NCI-H1930 (cell line): ENCODE results near the gene RASGEF1B.
"Not testable (repeated sequence)": the region's sequence is repeated elsewhere in the genome, so short reads cannot be mapped to it uniquely, and the experiment has no call there.

Source experiments
- DNase-seq, 2 experiments: peaks; one replicate each; lab custom pipeline; 2025; lab: John Stamatoyannopoulos, UW

RASGEF1B gene

GRCh38 chr4:81498046-81498445 lies 26.3 kb upstream of the RASGEF1B start:
- DNase-seq: no peak

GRCh38 chr4:81495345-81495744 lies 23.6 kb upstream of the RASGEF1B start:
- no peak for DNase-seq

GRCh38 chr4:81494031-81494431 lies 22.3 kb upstream of the RASGEF1B start:
- no peak for DNase-seq

- no peak for DNase-seq
Measured at GRCh38 chr4:81492606-81493230, 21.0 kb upstream of the RASGEF1B start.

DNA sequence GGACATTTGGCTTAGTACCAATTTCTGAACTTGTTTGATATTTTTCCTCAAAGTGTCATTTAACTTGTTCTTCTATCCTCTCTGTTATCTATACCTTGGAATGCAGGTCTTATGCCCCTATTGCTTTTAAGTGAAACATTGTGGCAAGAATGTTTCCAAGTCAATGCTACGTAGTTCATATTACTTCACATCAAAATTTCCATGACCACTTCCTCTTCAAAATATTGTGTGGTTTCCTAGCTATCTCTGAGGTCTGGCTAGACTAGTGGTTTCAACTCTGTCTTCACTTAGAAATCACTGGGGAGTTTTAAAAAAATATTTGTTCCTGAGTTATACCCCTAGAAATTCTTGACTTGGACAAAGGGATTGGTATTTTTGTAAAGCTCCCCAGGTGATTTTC lies 20.2 kb upstream of the RASGEF1B start:
- no peak for DNase-seq

GRCh38 chr4:81490403-81491160 lies 18.9 kb upstream of the RASGEF1B start:
- no peak for DNase-seq

DNA sequence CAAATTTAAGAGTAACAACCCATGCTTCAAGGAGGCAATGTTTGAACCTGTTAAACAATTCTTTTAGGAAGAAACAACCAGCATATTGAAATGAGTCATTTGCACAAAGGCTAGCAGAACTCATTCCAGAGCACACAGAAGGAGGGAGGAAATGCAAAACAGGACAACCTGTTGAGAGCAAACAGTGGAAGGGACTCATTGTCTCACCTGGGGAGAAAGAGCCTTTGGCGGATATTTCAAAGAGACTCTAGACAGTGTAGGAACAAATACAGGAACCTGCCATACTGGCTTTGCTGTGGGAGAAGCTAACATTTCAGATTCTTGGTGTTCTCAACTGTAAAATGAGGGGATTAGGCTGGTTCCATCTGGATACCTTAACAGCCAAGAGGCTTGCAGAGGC lies 14.8 kb upstream of the RASGEF1B start:
- no peak for DNase-seq

DNA sequence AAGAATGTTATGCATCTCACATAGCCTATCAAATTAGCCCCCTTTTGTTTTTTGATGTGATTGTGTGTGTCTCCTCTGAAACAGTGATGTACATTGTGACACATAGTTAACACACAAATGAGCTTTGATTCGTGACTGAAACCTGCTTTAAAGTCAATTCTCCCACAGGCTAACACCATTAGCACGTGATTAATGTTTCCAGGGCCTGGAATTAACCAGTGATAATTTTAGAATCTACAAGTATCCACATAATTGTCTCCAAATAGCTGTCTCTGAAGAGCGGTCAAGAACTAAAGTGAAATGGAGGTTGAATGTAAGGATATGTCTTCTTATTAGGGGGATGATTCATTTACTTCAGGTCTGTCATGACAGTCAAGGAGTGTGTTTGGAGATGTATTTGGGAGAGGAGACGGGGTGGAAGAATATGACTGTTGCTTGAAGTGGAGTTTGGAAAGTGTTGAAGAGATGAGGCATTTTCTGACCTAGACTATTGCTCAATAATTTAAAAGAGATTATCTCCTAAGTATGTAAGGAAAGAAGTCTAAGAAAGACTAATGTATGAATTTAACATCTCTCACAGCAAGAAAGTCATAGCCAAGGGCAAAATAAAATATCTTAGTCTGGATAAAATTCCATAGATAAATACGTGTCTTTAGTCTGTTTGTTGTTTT lies 13.7 kb upstream of the RASGEF1B start:
- DNase-seq: no peak

- no peak for DNase-seq
Measured at GRCh38 chr4:81482326-81482725, 10.6 kb upstream of the RASGEF1B start.

- no peak for DNase-seq
Measured at GRCh38 chr4:81481151-81481550, 9.4 kb upstream of the RASGEF1B start.

DNA sequence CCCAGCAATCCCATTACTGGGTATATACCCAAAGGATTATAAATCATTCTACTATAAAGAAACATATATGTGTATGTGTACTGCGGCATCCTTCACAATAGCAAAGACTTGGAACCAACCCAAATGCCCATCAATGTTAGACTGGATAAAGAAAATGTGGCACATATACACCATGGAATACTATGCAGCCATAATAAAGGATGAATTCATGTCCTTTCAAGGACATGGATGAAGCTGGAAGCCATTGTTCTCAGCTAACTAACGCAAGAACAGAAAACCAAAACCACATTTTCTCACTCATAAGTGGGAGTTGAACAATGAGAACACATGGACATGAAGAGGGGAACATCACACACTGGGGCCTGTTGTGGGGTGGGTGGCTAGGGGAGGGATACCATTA lies 7.9 kb upstream of the RASGEF1B start:
- not testable (repeated sequence) for DNase-seq

DNA sequence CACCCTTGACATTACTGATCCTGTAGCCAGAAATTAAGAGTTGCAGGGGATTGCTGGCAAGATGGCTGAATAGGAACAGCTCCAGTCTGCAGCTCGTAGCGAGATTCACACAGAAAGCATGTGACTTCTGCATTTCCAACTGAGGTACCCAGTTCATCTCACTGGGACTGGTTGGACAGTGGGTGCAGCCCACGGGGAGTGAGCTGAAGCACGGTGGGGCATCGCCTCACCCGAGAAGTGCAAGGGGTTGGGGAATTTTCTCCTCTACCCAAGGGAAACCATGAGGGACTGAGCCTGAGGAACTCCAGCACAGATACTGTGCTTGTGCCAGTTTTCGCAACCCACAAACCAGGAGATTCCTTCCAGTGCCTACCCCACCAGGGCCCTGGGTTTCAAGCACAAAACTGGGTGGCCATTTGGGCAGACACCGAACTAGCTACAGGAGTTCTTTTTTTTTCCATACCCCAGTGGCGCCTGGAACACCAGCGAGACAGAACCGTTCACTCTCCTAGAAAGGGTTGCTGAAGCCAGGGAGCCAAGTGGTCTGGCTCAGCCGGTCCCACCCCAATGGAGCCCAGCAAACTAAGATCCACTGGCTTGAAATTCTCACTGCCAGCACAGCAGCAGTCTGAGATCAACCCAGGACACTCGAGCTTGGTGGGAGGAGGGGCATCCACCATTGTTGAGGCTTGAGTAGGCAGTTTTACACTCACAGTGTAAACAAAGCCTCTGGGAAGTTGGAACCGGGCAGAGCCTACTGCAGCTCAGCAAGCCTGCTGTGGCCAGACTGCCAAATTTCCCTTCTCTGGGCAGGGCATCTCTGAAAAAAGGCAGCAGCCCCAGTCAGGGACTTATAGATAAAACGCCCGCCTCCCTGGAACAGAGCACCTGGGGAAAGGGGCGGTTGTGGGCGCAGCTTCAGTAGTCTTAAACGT lies 1.9 kb upstream of the RASGEF1B start:
- DNase-seq: not testable (repeated sequence)

DNA sequence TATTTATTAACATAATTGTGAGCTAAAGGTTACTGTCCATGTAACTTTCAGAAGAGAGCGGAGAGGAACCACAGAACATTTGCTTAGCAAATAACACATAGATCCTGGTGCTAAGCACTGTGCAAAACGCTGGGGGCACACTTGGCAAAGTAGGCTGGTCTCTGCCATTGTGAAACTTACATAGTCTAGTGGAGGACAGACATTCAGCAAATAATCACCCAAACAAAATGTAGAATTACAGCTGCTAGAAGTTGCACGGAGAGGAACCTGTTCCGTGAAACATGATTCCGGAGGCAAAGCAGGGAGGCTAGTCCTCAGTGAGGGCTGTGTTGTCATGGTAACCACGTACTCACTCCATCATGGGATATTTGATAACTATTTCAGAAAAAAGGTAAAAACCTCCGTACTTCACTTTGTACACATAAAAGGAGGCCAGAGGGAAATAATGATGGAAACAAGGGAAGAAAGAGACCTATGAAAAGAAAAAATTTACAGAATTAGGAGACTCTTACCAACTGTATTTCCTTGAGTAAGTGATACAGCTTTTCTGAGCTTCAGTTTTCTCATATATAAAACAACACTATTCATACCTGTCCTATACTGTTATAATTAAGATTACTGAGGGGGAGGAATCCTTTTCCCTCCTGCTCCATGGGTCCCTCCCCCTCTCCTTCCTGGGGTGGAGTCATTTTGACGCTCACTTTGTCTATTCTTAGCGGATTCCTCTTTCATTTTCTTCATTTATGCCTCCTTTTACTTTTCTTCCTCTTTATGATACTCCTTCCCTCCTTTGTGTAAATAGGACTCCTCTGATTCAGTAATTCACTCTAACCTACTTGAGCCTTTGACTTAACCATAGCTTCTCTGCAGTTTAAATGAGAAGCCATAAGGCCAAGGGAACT lies 825 bp upstream of the RASGEF1B start:
- peak; percentile 59 to 69 for DNase-seq

GRCh38 chr4:81471298-81471587 lies 464 bp downstream of the RASGEF1B start:
- DNase-seq: no peak

DNA sequence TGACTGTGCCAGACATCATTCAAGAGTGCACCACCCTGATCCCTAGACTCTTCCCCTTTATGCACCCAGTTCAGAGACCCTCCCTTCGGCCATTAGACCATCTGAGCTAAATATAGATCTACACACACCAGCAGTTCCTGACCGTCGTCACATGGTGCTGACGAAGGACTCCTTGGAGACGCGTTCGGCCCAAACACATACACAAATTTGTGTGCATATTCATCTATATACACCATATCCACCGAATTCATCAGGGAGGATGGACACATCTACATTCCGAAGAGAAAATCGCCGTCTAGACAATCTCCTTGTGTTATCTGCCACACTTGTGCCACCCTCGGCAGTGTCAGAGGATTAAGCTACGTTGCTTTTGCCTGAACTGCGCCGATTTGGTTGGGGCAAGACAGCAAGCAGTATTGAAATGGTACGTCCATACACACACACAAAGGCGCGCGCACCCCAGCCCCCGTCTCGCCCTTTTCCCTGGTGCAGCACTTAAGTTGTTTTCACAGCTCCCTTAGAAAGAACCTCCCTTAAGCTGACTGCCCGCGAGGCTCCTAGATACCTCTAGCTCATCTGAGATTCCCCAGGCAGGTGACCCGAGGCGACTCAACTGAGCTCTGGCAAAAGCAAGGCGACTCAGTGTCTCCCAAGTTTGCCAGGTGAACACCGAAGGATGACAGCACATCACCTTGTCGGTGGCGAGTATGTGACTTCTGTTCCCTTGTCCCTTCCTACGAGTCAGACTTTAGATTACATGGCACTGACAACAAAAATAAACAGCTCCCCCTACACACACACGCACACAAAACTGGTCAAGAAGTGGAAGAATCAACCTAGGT lies 1.0 kb downstream of the RASGEF1B start:
- peak; percentile 41 to 48 for DNase-seq

GRCh38 chr4:81469781-81470455 lies 1.8 kb downstream of the RASGEF1B start:
- DNase-seq: no peak

DNA sequence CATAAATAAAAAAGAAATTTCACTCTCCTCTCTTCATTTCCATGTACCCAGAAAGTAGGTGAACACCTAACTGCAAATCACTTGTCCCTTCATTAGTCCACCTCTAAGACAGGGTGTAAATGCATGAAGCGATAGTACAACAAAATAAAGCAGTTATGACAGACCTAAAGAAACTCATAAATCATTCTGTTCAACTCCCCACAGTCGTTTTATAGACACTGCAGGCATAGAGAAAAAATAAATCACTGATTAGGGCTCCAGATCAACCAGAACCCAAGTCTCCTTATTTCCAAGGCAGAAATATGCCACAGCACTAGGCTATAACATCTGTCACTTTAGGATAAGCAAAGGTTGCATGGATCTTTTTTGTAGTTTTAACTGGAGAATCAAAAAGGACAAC lies 3.0 kb downstream of the RASGEF1B start:
- no peak for DNase-seq

GRCh38 chr4:81467672-81467964 lies 4.1 kb downstream of the RASGEF1B start:
- DNase-seq: no peak

DNA sequence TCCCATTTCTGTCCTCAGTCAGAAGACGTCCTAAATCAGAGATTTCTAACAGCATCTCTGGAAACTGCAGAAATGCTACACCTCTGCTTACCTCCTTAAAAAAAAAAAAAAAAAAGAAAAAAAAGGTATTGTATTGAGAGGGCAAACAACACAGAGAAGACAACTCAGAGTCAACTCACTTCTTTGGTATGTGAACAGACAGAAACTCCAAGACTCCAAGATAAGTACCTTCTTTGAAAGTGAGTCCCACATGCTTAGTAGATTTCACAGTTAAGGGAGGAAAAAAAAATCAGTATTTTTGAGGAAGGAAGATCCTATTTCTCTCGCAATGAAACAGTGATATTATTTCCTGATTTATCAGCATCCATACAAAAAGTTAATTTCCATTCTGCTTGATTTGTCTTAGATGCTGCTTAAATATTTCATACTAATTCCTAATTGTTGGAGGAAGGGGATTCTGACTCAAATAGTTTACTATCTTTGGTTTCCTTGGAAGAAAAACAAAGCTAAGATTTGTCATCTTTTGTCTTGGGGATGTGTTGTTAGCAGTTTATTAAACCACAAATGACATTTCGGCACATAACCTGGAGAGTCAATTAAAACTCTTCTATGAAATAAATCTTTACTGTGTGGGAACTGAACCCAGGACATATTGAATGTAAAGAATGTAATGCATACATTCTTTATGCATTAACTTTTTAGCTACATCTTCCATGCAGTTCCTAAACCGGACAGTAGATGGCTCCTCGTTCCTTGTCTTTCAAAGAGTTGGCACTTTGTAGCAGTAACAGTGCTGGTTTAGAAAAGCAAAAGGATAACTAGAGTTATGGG lies 4.7 kb downstream of the RASGEF1B start:
- peak; percentile 56 to 66 for DNase-seq
